GM23338 (cell line): ENCODE results near the gene MZB1. TPM values are rescaled to one million over a fixed set of nuclear protein-coding genes. Genes with fewer than 3 reads are reported as not detected.

Experiments used
- ATAC-seq: fragments of 200-7000 bp; cut with Tn5 transposase; 3 replicates; pipeline ENCODE4 v1.9.1; 2020
- DNase-seq: peaks from one replicate; pipeline ENCODE4 v3.0.0-alpha.2; 2015; ENCODE audit warnings: low spot score
- H2AFZ ChIP-seq: fragments of 200-600 bp; sonication (generic); 2 replicates; pipeline ENCODE4 v1.8.0; 2016; ENCODE audit warnings: antibody characterized with exemption, mild to moderate bottlenecking, moderate library complexity
- H3F3A ChIP-seq: fragments of 200-600 bp; sonication (generic); replicated peaks from 2 replicates; pipeline ENCODE4 v1.8.0; 2017; ENCODE audit warnings: antibody characterized with exemption, mixed run types, low read depth
- H3K27ac ChIP-seq: fragments of 200-600 bp; sonication (generic); 2 replicates; pipeline ENCODE4 v1.6.1; 2016; ENCODE audit warnings: low read depth
- H3K27me3 ChIP-seq: fragments of 200-600 bp; sonication (generic); 2 replicates; pipeline ENCODE4 v1.8.0; 2016; ENCODE audit warnings: mild to moderate bottlenecking, mixed run types, moderate library complexity; ENCODE audit not compliant: insufficient read depth
- H3K36me3 ChIP-seq: fragments of 200-600 bp; sonication (generic); 2 replicates; pipeline ENCODE4 v1.8.0; 2016; ENCODE audit warnings: mild to moderate bottlenecking; ENCODE audit not compliant: insufficient read depth
- H3K4me1 ChIP-seq: fragments of 200-600 bp; sonication (generic); 2 replicates; pipeline ENCODE4 v1.8.0; 2016; ENCODE audit warnings: mild to moderate bottlenecking, moderate library complexity; ENCODE audit not compliant: insufficient read depth
- H3K4me2 ChIP-seq: fragments of 200-600 bp; sonication (generic); 2 replicates; pipeline ENCODE4 v1.7.1; 2017; ENCODE audit warnings: mixed run types
- H3K4me3 ChIP-seq: fragments of 200-600 bp; sonication (generic); 2 replicates; pipeline ENCODE4 v1.6.1; 2016; ENCODE audit warnings: mixed run types
- H3K79me2 ChIP-seq: fragments of 200-600 bp; sonication (generic); replicated peaks from 2 replicates; pipeline ENCODE4 v1.8.0; 2017; ENCODE audit warnings: mild to moderate bottlenecking; ENCODE audit not compliant: insufficient read depth
- H3K9me2 ChIP-seq: fragments of 200-600 bp; sonication (generic); 2 replicates; pipeline ENCODE4 v1.8.0; 2017; ENCODE audit not compliant: insufficient read depth
- H4K20me1 ChIP-seq: fragments of 200-600 bp; sonication (generic); replicated peaks from 2 replicates; pipeline ENCODE4 v1.8.0; 2017; ENCODE audit warnings: mild to moderate bottlenecking; ENCODE audit not compliant: insufficient read depth
- H3K27ac Mint-ChIP-seq: 2 replicates; pipeline ENCODE4 v1.8.0; 2020; ENCODE audit warnings: inconsistent platforms, mild to moderate bottlenecking, moderate library complexity, mixed read lengths
- H3K27me3 Mint-ChIP-seq: 3 replicates; pipeline ENCODE4 v1.8.0; 2022; ENCODE audit warnings: low read depth, mild to moderate bottlenecking, moderate library complexity, mixed read lengths, inconsistent platforms; ENCODE audit not compliant: insufficient read depth, poor library complexity
- H3K36me3 Mint-ChIP-seq: 3 replicates; pipeline ENCODE4 v1.8.0; 2021; ENCODE audit warnings: low read depth, mild to moderate bottlenecking, inconsistent platforms, moderate library complexity, mixed read lengths
- H3K4me1 Mint-ChIP-seq: 3 replicates; pipeline ENCODE4 v1.8.0; 2020; ENCODE audit warnings: mild to moderate bottlenecking, inconsistent platforms, mixed read lengths
- H3K4me3 Mint-ChIP-seq: 3 replicates; pipeline ENCODE4 v1.8.0; 2021; ENCODE audit warnings: moderate library complexity, mild to moderate bottlenecking, inconsistent platforms, mixed read lengths
- H3K9me3 Mint-ChIP-seq: 3 replicates; pipeline ENCODE4 v1.8.0; 2020; ENCODE audit warnings: moderate library complexity, mild to moderate bottlenecking, inconsistent platforms, mixed read lengths
- CREB1 ChIP-seq: fragments of 250-450 bp; sonication (Bioruptor Pico); IDR thresholded peaks from 2 replicates; pipeline ENCODE4 v1.5.0; 2020; ENCODE audit warnings: low read depth, mild to moderate bottlenecking, moderate library complexity
- EZH2 ChIP-seq: fragments of 200-600 bp; sonication (generic); IDR thresholded peaks from one replicate; pipeline ENCODE4 v1.8.0; 2017; ENCODE audit warnings: antibody characterized with exemption, mild to moderate bottlenecking, low read depth; ENCODE audit not compliant: unreplicated experiment
- EZH2phosphoT487 ChIP-seq: fragments of 200-600 bp; sonication (generic); IDR thresholded peaks from one replicate; pipeline ENCODE4 v1.8.1; 2018; ENCODE audit warnings: antibody characterized with exemption; ENCODE audit not compliant: unreplicated experiment
- JUNB ChIP-seq: IDR thresholded peaks from one replicate; pipeline ENCODE4 v1.6.1; 2016; ENCODE audit warnings: antibody characterized with exemption; ENCODE audit not compliant: unreplicated experiment
- NANOG ChIP-seq: IDR thresholded peaks from 2 replicates; pipeline ENCODE4 v1.6.1; 2016; ENCODE audit warnings: antibody characterized with exemption, borderline replicate concordance
- POLR2AphosphoS5 ChIP-seq: IDR thresholded peaks from 2 replicates; pipeline ENCODE4 v1.6.1; 2016; ENCODE audit warnings: antibody characterized with exemption, low read depth
- STAT1 ChIP-seq: IDR thresholded peaks from one replicate; pipeline ENCODE4 v1.6.1; 2016; ENCODE audit warnings: antibody characterized with exemption; ENCODE audit not compliant: unreplicated experiment
- ZNF114 ChIP-seq: fragments of 250-450 bp; sonication (Bioruptor Pico); IDR thresholded peaks from 2 replicates; pipeline ENCODE4 v1.5.0; 2020; ENCODE audit warnings: mild to moderate bottlenecking, moderate library complexity
- ZNF331 ChIP-seq: fragments of 250-450 bp; sonication (Bioruptor Pico); IDR thresholded peaks from 2 replicates; pipeline ENCODE4 v1.5.0; 2020; ENCODE audit warnings: low read depth, mild to moderate bottlenecking, moderate library complexity
- polyA plus RNA-seq: library from polyadenylated mRNA; unstranded; fragments of >200 nt; fragmentation: Nextera tagmentation; extraction: Ambion mirVana; gene quantifications from 2 replicates; pipeline ENCODE4 v1.2.1, GENCODE V29; 2016
- total RNA-seq: library from RNA; depleted of rRNA; stranded (reverse); fragments of >200 nt; shearing (Covaris generic); gene quantifications from 2 replicates; pipeline ENCODE4 v1.2.3, GENCODE V29; 2014
- TF ChIP-seq, protein P1 (sequence below): IDR thresholded peaks from 2 replicates; pipeline ENCODE4 v1.6.1; 2016; ENCODE audit warnings: antibody characterized with exemption
- TF ChIP-seq, protein P2 (sequence below): IDR thresholded peaks from one replicate; pipeline ENCODE4 v1.6.1; 2018; ENCODE audit warnings: antibody characterized with exemption; ENCODE audit not compliant: unreplicated experiment
- TF ChIP-seq, protein P3 (sequence below), 2 experiments: fragments of 200-600 bp in 1 of 2; sonication (generic) in 1 of 2; conservative IDR thresholded peaks; 2 replicates each; pipeline versions ENCODE4 v1.5.1 to v1.6.1; 2016 to 2017; ENCODE audit warnings: antibody characterized with exemption in 2 of 2, low read depth in 2 of 2, mild to moderate bottlenecking in 2 of 2, moderate library complexity in 1 of 2

Gene MZB1
- total and polyA plus RNA-seq, 2 experiments from 2014 or later: 0.52 to 1.6 TPM

DNA sequence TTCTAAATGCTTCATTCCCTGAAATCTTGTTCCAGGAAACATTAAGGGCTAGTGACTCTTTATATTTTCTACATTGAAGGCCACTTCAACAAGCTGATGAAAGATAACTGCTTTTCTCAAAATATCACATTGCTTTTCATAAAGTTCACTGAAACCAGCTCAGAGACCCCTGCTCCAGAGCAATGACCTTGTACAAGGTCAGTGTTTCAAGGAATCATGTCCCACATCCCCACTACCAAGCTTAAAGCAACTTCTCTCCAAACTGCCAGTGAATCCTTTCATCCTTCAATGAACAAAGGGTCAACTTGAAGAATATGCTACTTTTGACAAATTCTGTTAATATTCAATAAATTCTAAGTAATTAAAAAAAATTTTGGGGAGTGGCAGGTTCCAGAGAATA lies 26.2 kb upstream of the MZB1 start:
- Mint-ChIP-seq H3K9me3 (no peaks in the 10 kb centered on the region), H3K27ac (no peak overlapping the region), H3K27me3 (no peaks in the 10 kb centered on the region), H3K36me3 (peaks cover 15% of the 10 kb centered on the region), H3K4me1 (peaks cover 15% of the 10 kb centered on the region), H3K4me3 (no peak overlapping the region)
- no peak overlapping the region for H3K4me2 ChIP-seq
- no peaks in the 10 kb centered on the region for H4K20me1 ChIP-seq
- no peaks in the 10 kb centered on the region for H3K79me2 ChIP-seq
- H3K4me3 ChIP-seq: no peak overlapping the region
- H3K27me3 ChIP-seq: no peaks in the 10 kb centered on the region
- no peaks in the 10 kb centered on the region for H3K9me2 ChIP-seq
- H3K4me1 ChIP-seq: no peaks in the 10 kb centered on the region
- H2AFZ ChIP-seq: no peak overlapping the region
- peak overlapping the region; percentile 45; the same call in 1 of the 2 replicates for H3K27ac ChIP-seq
- ATAC-seq (no peak), DNase-seq (no peak)
- peaks cover 3% of the 10 kb centered on the region; the same call in 1 of the 2 replicates for H3F3A ChIP-seq
- H3K36me3 ChIP-seq: peaks cover 4% of the 10 kb centered on the region; the same call in 1 of the 2 replicates
- TF ChIP-seq STAT1 (no peak), CREB1 (CRISPR knock-in tag) (no peak), ZNF114 (CRISPR knock-in tag) (no peak), JUNB (no peak), ZNF331 (CRISPR knock-in tag) (no peak), EZH2 (no peak), NANOG (no peak)
- TF ChIP-seq, protein P1, sequence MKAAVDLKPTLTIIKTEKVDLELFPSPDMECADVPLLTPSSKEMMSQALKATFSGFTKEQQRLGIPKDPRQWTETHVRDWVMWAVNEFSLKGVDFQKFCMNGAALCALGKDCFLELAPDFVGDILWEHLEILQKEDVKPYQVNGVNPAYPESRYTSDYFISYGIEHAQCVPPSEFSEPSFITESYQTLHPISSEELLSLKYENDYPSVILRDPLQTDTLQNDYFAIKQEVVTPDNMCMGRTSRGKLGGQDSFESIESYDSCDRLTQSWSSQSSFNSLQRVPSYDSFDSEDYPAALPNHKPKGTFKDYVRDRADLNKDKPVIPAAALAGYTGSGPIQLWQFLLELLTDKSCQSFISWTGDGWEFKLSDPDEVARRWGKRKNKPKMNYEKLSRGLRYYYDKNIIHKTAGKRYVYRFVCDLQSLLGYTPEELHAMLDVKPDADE: no peak

DNA sequence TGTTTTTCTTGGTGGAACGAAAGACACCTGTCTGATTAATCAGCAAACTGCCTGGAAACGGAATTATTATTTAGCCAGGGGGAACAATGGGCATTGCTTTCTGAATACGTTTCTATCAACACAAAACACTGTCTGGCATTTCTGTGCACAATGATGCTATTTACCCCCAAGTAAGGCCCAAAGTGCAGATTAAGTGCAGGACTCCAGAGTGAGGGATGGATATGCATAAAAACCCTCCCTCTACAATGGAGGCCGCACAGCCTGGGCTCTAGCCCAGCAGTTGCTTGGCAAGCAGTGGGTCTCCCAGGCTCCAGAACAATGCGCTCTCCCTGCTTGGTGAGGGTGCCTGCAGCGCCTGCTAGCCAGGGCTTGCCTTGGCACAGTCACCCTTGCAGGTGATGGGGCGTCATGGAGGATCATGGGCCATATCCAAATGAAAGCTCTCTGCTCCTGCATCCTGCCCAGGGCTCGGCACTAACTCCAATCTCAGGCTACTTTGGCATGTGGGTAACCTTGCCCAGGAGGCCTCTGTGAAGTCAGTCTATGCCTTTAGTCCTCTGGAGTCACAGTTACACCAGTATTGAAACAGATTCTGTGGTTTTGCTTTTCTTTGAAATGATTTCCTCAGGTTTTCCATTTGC lies 25.6 kb upstream of the MZB1 start:
- Mint-ChIP-seq H3K4me1 (peaks cover 14% of the 10 kb centered on the region), H3K27ac (no peak overlapping the region), H3K9me3 (no peaks in the 10 kb centered on the region), H3K27me3 (no peaks in the 10 kb centered on the region), H3K4me3 (no peak overlapping the region), H3K36me3 (peaks cover 15% of the 10 kb centered on the region)
- H3K4me2 ChIP-seq: no peak overlapping the region
- H4K20me1 ChIP-seq: no peaks in the 10 kb centered on the region
- H3F3A ChIP-seq: 0 out of 2 replicates have a peak, but pooled peaks cover 3% of the 10 kb centered on the region
- ATAC-seq (no peak), DNase-seq (no peak)
- no peak overlapping the region for H2AFZ ChIP-seq
- no peaks in the 10 kb centered on the region for H3K27me3 ChIP-seq
- peaks cover 1% of the 10 kb centered on the region; the same call in 1 of the 2 replicates for H3K36me3 ChIP-seq
- no peaks in the 10 kb centered on the region for H3K79me2 ChIP-seq
- peak overlapping the region; percentile 45; the same call in 1 of the 2 replicates for H3K27ac ChIP-seq
- H3K9me2 ChIP-seq: no peaks in the 10 kb centered on the region
- no peak overlapping the region for H3K4me3 ChIP-seq
- H3K4me1 ChIP-seq: no peaks in the 10 kb centered on the region
- TF ChIP-seq, protein P2, sequence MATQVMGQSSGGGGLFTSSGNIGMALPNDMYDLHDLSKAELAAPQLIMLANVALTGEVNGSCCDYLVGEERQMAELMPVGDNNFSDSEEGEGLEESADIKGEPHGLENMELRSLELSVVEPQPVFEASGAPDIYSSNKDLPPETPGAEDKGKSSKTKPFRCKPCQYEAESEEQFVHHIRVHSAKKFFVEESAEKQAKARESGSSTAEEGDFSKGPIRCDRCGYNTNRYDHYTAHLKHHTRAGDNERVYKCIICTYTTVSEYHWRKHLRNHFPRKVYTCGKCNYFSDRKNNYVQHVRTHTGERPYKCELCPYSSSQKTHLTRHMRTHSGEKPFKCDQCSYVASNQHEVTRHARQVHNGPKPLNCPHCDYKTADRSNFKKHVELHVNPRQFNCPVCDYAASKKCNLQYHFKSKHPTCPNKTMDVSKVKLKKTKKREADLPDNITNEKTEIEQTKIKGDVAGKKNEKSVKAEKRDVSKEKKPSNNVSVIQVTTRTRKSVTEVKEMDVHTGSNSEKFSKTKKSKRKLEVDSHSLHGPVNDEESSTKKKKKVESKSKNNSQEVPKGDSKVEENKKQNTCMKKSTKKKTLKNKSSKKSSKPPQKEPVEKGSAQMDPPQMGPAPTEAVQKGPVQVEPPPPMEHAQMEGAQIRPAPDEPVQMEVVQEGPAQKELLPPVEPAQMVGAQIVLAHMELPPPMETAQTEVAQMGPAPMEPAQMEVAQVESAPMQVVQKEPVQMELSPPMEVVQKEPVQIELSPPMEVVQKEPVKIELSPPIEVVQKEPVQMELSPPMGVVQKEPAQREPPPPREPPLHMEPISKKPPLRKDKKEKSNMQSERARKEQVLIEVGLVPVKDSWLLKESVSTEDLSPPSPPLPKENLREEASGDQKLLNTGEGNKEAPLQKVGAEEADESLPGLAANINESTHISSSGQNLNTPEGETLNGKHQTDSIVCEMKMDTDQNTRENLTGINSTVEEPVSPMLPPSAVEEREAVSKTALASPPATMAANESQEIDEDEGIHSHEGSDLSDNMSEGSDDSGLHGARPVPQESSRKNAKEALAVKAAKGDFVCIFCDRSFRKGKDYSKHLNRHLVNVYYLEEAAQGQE: no peak
- TF ChIP-seq, protein P3, sequence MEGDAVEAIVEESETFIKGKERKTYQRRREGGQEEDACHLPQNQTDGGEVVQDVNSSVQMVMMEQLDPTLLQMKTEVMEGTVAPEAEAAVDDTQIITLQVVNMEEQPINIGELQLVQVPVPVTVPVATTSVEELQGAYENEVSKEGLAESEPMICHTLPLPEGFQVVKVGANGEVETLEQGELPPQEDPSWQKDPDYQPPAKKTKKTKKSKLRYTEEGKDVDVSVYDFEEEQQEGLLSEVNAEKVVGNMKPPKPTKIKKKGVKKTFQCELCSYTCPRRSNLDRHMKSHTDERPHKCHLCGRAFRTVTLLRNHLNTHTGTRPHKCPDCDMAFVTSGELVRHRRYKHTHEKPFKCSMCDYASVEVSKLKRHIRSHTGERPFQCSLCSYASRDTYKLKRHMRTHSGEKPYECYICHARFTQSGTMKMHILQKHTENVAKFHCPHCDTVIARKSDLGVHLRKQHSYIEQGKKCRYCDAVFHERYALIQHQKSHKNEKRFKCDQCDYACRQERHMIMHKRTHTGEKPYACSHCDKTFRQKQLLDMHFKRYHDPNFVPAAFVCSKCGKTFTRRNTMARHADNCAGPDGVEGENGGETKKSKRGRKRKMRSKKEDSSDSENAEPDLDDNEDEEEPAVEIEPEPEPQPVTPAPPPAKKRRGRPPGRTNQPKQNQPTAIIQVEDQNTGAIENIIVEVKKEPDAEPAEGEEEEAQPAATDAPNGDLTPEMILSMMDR (conservative IDR thresholded peaks at IDR 0.05; ENCODE audit: low read depth in 2 of 2): no peak
- TF ChIP-seq ZNF331 (CRISPR knock-in tag) (no peak), STAT1 (no peak), CREB1 (CRISPR knock-in tag) (no peak), POLR2AphosphoS5 (no peak), ZNF114 (CRISPR knock-in tag) (no peak), EZH2phosphoT487 (no peak), EZH2 (no peak), NANOG (no peak), JUNB (no peak)
- TF ChIP-seq, protein P1: no peak
